OCI-LY3 (cell line): ENCODE measurements around the gene TEX47.

Experiments
- H2AFZ ChIP-seq: fragments of 200-600, 300-600 bp; shearing (Covaris generic); 2 replicates; pipeline ENCODE4 v1.6.0; 2014; ENCODE audit warnings: antibody characterized with exemption, low read depth, low read length
- H3K27ac ChIP-seq: fragments of 200-600, 300-600 bp; sonication (generic); 2 replicates; pipeline ENCODE4 v1.5.1; 2014; ENCODE audit warnings: mild to moderate bottlenecking, low read length, moderate library complexity, mixed read lengths
- H3K27me3 ChIP-seq: fragments of 200-600, 300-600 bp; sonication (generic); 2 replicates; pipeline ENCODE4 v1.6.1; 2014; ENCODE audit warnings: low read depth, low read length, mixed read lengths
- H3K36me3 ChIP-seq: fragments of 200-600, 300-600 bp; sonication (generic); replicated peaks from 2 replicates; pipeline ENCODE3; 2014; ENCODE audit warnings: low read depth, low read length, mixed read lengths
- H3K4me1 ChIP-seq: fragments of 300-600, 200-600 bp; sonication (generic); 2 replicates; pipeline ENCODE4 v1.6.1; 2014; ENCODE audit warnings: low read length, mixed read lengths
- H3K4me2 ChIP-seq: fragments of 200-600, 300-600 bp; sonication (generic); 2 replicates; pipeline ENCODE4 v1.6.1; 2014; ENCODE audit warnings: low read length, mixed read lengths
- H3K4me3 ChIP-seq: fragments of 300-600, 200-600 bp; sonication (generic); 2 replicates; pipeline ENCODE4 v1.5.1; 2014; ENCODE audit warnings: antibody characterized with exemption, mild to moderate bottlenecking, low read length, moderate library complexity
- H3K79me2 ChIP-seq: fragments of 300-600, 200-600 bp; shearing (Covaris generic); 2 replicates; pipeline ENCODE4 v1.6.1; 2014; ENCODE audit warnings: mild to moderate bottlenecking, low read length, mixed read lengths
- H3K9ac ChIP-seq: fragments of 300-600, 200-600 bp; shearing (Covaris generic); 2 replicates; pipeline ENCODE4 v1.6.0; 2014; ENCODE audit warnings: mild to moderate bottlenecking, low read length, moderate library complexity
- H3K9me3 ChIP-seq: fragments of 200-600, 300-600 bp; shearing (Covaris generic); 2 replicates; pipeline ENCODE4 v1.6.1; 2014; ENCODE audit warnings: low read length, mixed read lengths; ENCODE audit not compliant: insufficient read depth
- H4K20me1 ChIP-seq: fragments of 200-600, 300-600 bp; sonication (generic); 2 replicates; pipeline ENCODE4 v1.6.1; 2016; ENCODE audit warnings: low read length, mixed read lengths; ENCODE audit not compliant: insufficient read depth
- EZH2phosphoT487 ChIP-seq: fragments of 200-600 bp; shearing (Covaris generic); IDR thresholded peaks from 2 replicates; pipeline ENCODE4 v1.6.1; 2018; ENCODE audit warnings: antibody characterized with exemption, mixed run types, low read depth
- TF ChIP-seq, protein P1 (sequence below): fragments of 200-600, 300-600 bp; sonication (generic); IDR thresholded peaks from 2 replicates; pipeline ENCODE4 v1.5.1; 2014; ENCODE audit warnings: antibody characterized with exemption, low read length, low read depth

Gene TEX47

DNA sequence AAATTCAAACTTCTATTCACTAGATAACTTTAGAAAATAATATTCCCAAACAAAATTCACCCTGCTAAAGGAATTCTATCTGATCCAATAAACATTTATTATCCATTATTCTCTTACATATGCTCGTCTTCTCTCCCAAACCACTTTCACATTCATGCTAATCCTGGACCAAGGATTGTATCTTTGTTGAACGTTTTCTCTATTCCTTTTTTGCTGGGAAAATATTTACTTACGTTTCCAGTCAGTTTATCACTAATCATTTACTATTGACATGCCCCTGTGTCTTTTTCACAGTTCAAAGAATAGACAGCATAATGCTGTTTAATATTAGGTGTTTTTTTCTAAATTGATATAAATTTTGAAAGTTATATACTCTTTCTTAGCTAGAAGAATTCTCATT, 3.2 kb downstream of the TEX47 start:
- no peak for TF ChIP-seq EZH2phosphoT487
- TF ChIP-seq, protein P1, sequence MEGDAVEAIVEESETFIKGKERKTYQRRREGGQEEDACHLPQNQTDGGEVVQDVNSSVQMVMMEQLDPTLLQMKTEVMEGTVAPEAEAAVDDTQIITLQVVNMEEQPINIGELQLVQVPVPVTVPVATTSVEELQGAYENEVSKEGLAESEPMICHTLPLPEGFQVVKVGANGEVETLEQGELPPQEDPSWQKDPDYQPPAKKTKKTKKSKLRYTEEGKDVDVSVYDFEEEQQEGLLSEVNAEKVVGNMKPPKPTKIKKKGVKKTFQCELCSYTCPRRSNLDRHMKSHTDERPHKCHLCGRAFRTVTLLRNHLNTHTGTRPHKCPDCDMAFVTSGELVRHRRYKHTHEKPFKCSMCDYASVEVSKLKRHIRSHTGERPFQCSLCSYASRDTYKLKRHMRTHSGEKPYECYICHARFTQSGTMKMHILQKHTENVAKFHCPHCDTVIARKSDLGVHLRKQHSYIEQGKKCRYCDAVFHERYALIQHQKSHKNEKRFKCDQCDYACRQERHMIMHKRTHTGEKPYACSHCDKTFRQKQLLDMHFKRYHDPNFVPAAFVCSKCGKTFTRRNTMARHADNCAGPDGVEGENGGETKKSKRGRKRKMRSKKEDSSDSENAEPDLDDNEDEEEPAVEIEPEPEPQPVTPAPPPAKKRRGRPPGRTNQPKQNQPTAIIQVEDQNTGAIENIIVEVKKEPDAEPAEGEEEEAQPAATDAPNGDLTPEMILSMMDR = no peak
- Histone ChIP-seq H3K36me3 (no peaks in the 10 kb centered on the region), H4K20me1 (no peaks in the 10 kb centered on the region), H3K9me3 (no peaks in the 10 kb centered on the region), H3K4me2 (no peak overlapping the region), H3K4me3 (no peak overlapping the region), H2AFZ (no peak overlapping the region), H3K27ac (no peak overlapping the region), H3K9ac (no peak overlapping the region), H3K4me1 (no peaks in the 10 kb centered on the region), H3K27me3 (no peaks in the 10 kb centered on the region), H3K79me2 (no peaks in the 10 kb centered on the region)

GRCh38 chr7:88791891-88792290, 3.6 kb downstream of the TEX47 start:
- H3K79me2 ChIP-seq = no peaks in the 10 kb centered on the region
- H3K36me3 ChIP-seq = no peaks in the 10 kb centered on the region
- H4K20me1 ChIP-seq = no peaks in the 10 kb centered on the region
- no peak for TF ChIP-seq EZH2phosphoT487
- TF ChIP-seq, protein P1 = no peak
- H3K27me3 ChIP-seq = no peaks in the 10 kb centered on the region
- no peak overlapping the region for H2AFZ ChIP-seq
- no peak overlapping the region for H3K4me2 ChIP-seq
- no peak overlapping the region for H3K9ac ChIP-seq
- H3K4me3 ChIP-seq = no peak overlapping the region
- no peaks in the 10 kb centered on the region for H3K9me3 ChIP-seq
- no peaks in the 10 kb centered on the region for H3K4me1 ChIP-seq
- H3K27ac ChIP-seq = no peak overlapping the region

DNA sequence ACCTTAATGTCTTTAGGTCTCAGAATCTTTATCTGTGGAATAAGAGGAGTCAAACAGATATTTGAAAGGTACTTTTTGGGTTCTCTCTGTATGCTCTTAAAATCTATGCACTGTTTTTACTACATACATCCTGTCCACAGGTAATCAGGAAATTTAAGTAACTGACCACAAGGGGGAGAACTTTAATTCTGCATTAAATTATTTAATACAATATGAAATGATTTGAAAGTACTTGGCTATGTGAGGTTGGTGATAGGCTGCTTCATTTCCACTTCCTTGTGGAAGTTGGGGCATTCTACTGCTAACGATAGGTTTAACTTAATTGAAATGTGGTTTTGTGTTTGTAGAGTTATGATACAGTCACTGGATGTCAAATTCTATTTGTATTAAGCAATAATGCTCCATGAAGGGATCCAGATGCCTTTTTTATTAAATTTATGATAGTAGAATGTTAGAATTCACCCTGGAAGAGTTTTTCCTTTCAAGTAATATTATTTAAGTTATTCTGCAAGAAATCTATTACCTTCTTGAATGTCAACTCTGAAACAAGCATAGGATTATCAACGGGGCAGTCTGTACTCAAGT, 6.0 kb downstream of the TEX47 start:
- no peak for TF ChIP-seq EZH2phosphoT487
- TF ChIP-seq, protein P1 = peak; percentile 63
- no peak overlapping the region for H3K4me3 ChIP-seq
- H3K27me3 ChIP-seq = no peaks in the 10 kb centered on the region
- no peak overlapping the region for H3K4me2 ChIP-seq
- no peak overlapping the region for H3K27ac ChIP-seq
- no peak overlapping the region for H2AFZ ChIP-seq
- no peaks in the 10 kb centered on the region for H3K9me3 ChIP-seq
- no peaks in the 10 kb centered on the region for H4K20me1 ChIP-seq
- H3K9ac ChIP-seq = no peak overlapping the region
- no peaks in the 10 kb centered on the region for H3K4me1 ChIP-seq
- H3K36me3 ChIP-seq = no peaks in the 10 kb centered on the region
- no peaks in the 10 kb centered on the region for H3K79me2 ChIP-seq

- H3K36me3 ChIP-seq = no peaks in the 10 kb centered on the region
- H3K79me2 ChIP-seq = no peaks in the 10 kb centered on the region
- no peaks in the 10 kb centered on the region for H3K4me1 ChIP-seq
- TF ChIP-seq, protein P1 = no peak
- no peak for TF ChIP-seq EZH2phosphoT487
- no peak overlapping the region for H2AFZ ChIP-seq
- no peak overlapping the region for H3K27ac ChIP-seq
- H3K4me2 ChIP-seq = no peak overlapping the region
- H3K9me3 ChIP-seq = no peaks in the 10 kb centered on the region
- H3K27me3 ChIP-seq = no peaks in the 10 kb centered on the region
- no peak overlapping the region for H3K9ac ChIP-seq
- no peak overlapping the region for H3K4me3 ChIP-seq
- no peaks in the 10 kb centered on the region for H4K20me1 ChIP-seq
Measured at GRCh38 chr7:88787777-88788176, 7.8 kb downstream of the TEX47 start.
